Activated naive CD4-positive, alpha-beta T cell treated with anti-CD3 and anti-CD28 coated beads, Interleukin-2, amount 50 U/mL, for 72 hours (primary cell): Measurements from ENCODE around the gene HIP1R. TPM values are rescaled to one million over a fixed set of nuclear protein-coding genes. Genes with fewer than 3 reads are reported as not detected.
A peak's percentile ranks its signal among the peaks of the same experiment; 100 is the strongest.

ENCODE experiments used
- ATAC-seq, 2 donors: fragments of 150-1000 bp; cut with Tn5 transposase; 2 replicates each; pipeline ENCODE4 v1.10.0; 2021; ENCODE audit warnings: mild to moderate bottlenecking in 2 of 2, moderate library complexity in 2 of 2
- DNase-seq, 2 donors: peaks; one replicate each; pipeline ENCODE4 v3.0.0; 2021 to 2022; ENCODE audit warnings: low spot score in 2 of 2
- H3K27ac Mint-ChIP-seq, 2 donors: one replicate each; pipeline ENCODE4 v1.8.0; 2022; ENCODE audit warnings: mild to moderate bottlenecking in 2 of 2, mixed read lengths in 2 of 2
- H3K36me3 Mint-ChIP-seq, 2 donors: one replicate each; pipeline ENCODE4 v1.8.0; 2022; ENCODE audit warnings: mixed read lengths in 2 of 2
- H3K9me3 Mint-ChIP-seq, 2 donors: one replicate each; pipeline ENCODE4 v1.8.0; 2022; ENCODE audit warnings: mixed read lengths in 2 of 2
- total RNA-seq, 2 donors: library from RNA; stranded (reverse); gene quantifications; one replicate each; pipeline ENCODE4 v1.2.3, GENCODE V29; 2022

The HIP1R gene
- total RNA-seq, 2 donors from 2014 or later: 16.7 to 48.9 TPM

GRCh38 chr12:122843455-122843854 lies 8.2 kb downstream of the HIP1R start:
- no peaks in the 10 kb centered on the region for H3K36me3 Mint-ChIP-seq
- DNase-seq (no peak), ATAC-seq (no peak)
- H3K27ac Mint-ChIP-seq: peak overlapping the region; percentile 45 to 78
- no peaks in the 10 kb centered on the region for H3K9me3 Mint-ChIP-seq

GRCh38 chr12:122844366-122844971 lies 9.2 kb downstream of the HIP1R start:
- DNase-seq (no peak), ATAC-seq (no peak)
- Mint-ChIP-seq H3K9me3 (no peaks in the 10 kb centered on the region), H3K36me3 (no peaks in the 10 kb centered on the region), H3K27ac (peak overlapping the region; percentile 77 to 78)

GRCh38 chr12:122845041-122845864 lies 10.0 kb downstream of the HIP1R start:
- Mint-ChIP-seq H3K27ac (peak overlapping the region in 1 of 2 donors; percentile 78), H3K9me3 (no peaks in the 10 kb centered on the region), H3K36me3 (no peaks in the 10 kb centered on the region)
- ATAC-seq (no peak), DNase-seq (no peak)

GRCh38 chr12:122845865-122846621 lies 10.8 kb downstream of the HIP1R start:
- no peak for ATAC-seq
- Mint-ChIP-seq H3K36me3 (no peaks in the 10 kb centered on the region), H3K27ac (no peak overlapping the region), H3K9me3 (no peaks in the 10 kb centered on the region)
- DNase-seq: no peak

- no peak for ATAC-seq
- Mint-ChIP-seq H3K9me3 (no peaks in the 10 kb centered on the region), H3K27ac (no peak overlapping the region), H3K36me3 (no peaks in the 10 kb centered on the region)
- DNase-seq: no peak
Observed at GRCh38 chr12:122846622-122847515, 11.6 kb downstream of the HIP1R start.

GRCh38 chr12:122847516-122847836 lies 12.2 kb downstream of the HIP1R start:
- H3K36me3 Mint-ChIP-seq: no peaks in the 10 kb centered on the region

GRCh38 chr12:122847921-122848421 lies 12.7 kb downstream of the HIP1R start:
- Mint-ChIP-seq H3K9me3 (no peaks in the 10 kb centered on the region), H3K27ac (no peak overlapping the region), H3K36me3 (no peaks in the 10 kb centered on the region)
- DNase-seq (no peak), ATAC-seq (no peak)

More at GRCh38 chr12:122847516-122847836, 12.2 kb downstream of the HIP1R start:
- no peak for ATAC-seq
- DNase-seq: no peak
- Mint-ChIP-seq H3K27ac (no peak overlapping the region), H3K9me3 (no peaks in the 10 kb centered on the region)

- H3K36me3 Mint-ChIP-seq: no peaks in the 10 kb centered on the region
- no peak overlapping the region for H3K27ac Mint-ChIP-seq
- H3K9me3 Mint-ChIP-seq: no peaks in the 10 kb centered on the region
- ATAC-seq (no peak), DNase-seq (no peak)
Observed at GRCh38 chr12:122848471-122849351, 13.5 kb downstream of the HIP1R start.

- ATAC-seq: no peak
- Mint-ChIP-seq H3K36me3 (no peaks in the 10 kb centered on the region), H3K9me3 (no peaks in the 10 kb centered on the region), H3K27ac (no peak overlapping the region)
- DNase-seq: no peak
Observed at GRCh38 chr12:122849352-122850047, 14.2 kb downstream of the HIP1R start.

- H3K36me3 Mint-ChIP-seq: no peaks in the 10 kb centered on the region
- no peaks in the 10 kb centered on the region for H3K9me3 Mint-ChIP-seq
- no peak for DNase-seq
- ATAC-seq: no peak
- no peak overlapping the region for H3K27ac Mint-ChIP-seq
Observed at GRCh38 chr12:122850048-122850445, 14.8 kb downstream of the HIP1R start.

- DNase-seq: no peak
- no peak overlapping the region for H3K27ac Mint-ChIP-seq
- no peaks in the 10 kb centered on the region for H3K9me3 Mint-ChIP-seq
- H3K36me3 Mint-ChIP-seq: no peaks in the 10 kb centered on the region
- ATAC-seq: no peak
Observed at GRCh38 chr12:122850695-122851350, 15.6 kb downstream of the HIP1R start.

- Mint-ChIP-seq H3K27ac (no peak overlapping the region), H3K36me3 (no peaks in the 10 kb centered on the region), H3K9me3 (no peaks in the 10 kb centered on the region)
- DNase-seq (no peak), ATAC-seq (no peak)
Observed at GRCh38 chr12:122851820-122852219, 16.6 kb downstream of the HIP1R start.

GRCh38 chr12:122852336-122853275 lies 17.3 kb downstream of the HIP1R start:
- H3K27ac Mint-ChIP-seq: peak overlapping the region in 1 of 2 donors; percentile 5
- no peaks in the 10 kb centered on the region for H3K9me3 Mint-ChIP-seq
- H3K36me3 Mint-ChIP-seq: no peaks in the 10 kb centered on the region
- DNase-seq (no peak), ATAC-seq (no peak)
